HG03457 (cell line): ENCODE measurements around the gene BCOR.

ENCODE experiments used
- ATAC-seq: cut with Tn5 transposase; IDR thresholded peaks from one replicate; pipeline ENCODE4 v1.9.1; 2021; ENCODE audit warnings: moderate number of reproducible peaks; ENCODE audit not compliant: unreplicated experiment

Gene BCOR

GRCh38 chrX:40086569-40087335, 11.0 kb downstream of the BCOR start:
- ATAC-seq: no peak

GRCh38 chrX:40085714-40086113, 12.0 kb downstream of the BCOR start:
- ATAC-seq: no peak

GRCh38 chrX:40085102-40085551, 12.6 kb downstream of the BCOR start:
- ATAC-seq: no peak

- no peak for ATAC-seq
These were observed 13.2 kb downstream of the BCOR start for GRCh38 chrX:40084471-40085101.

- no peak for ATAC-seq
These were observed 13.8 kb downstream of the BCOR start for GRCh38 chrX:40083979-40084359.

- ATAC-seq: no peak
These were observed 14.4 kb downstream of the BCOR start for GRCh38 chrX:40083120-40083978.

GRCh38 chrX:40082447-40083119, 15.2 kb downstream of the BCOR start:
- ATAC-seq: no peak

- ATAC-seq: no peak
These were observed 16.1 kb downstream of the BCOR start for GRCh38 chrX:40081679-40082068.

GRCh38 chrX:40080894-40081678, 16.7 kb downstream of the BCOR start:
- ATAC-seq: no peak

- ATAC-seq: no peak
These were observed 18.2 kb downstream of the BCOR start for GRCh38 chrX:40079572-40079971.

- ATAC-seq: no peak
These were observed 19.1 kb downstream of the BCOR start for GRCh38 chrX:40078489-40079227.

- no peak for ATAC-seq
These were observed 19.9 kb downstream of the BCOR start for GRCh38 chrX:40077906-40078305.

- no peak for ATAC-seq
These were observed 20.8 kb downstream of the BCOR start for GRCh38 chrX:40076750-40077575.

- no peak for ATAC-seq
These were observed 22.8 kb downstream of the BCOR start for GRCh38 chrX:40074959-40075332.

GRCh38 chrX:40074080-40074958, 23.4 kb downstream of the BCOR start:
- no peak for ATAC-seq

- ATAC-seq: no peak
These were observed 24.2 kb downstream of the BCOR start for GRCh38 chrX:40073439-40074054.

- ATAC-seq: no peak
These were observed 25.5 kb downstream of the BCOR start for GRCh38 chrX:40072246-40072645.
